GM12872 (cell line): Measurements from ENCODE around the gene FAM174C.

Experiments used
- TF ChIP-seq, protein P1 (sequence below): IDR thresholded peaks from 3 replicates; pipeline ENCODE4 v1.5.1; 2011; ENCODE audit warnings: low read depth, mild to moderate bottlenecking, low read length, moderate library complexity; ENCODE audit not compliant: insufficient read depth

The FAM174C gene

GRCh38 chr19:1239796-1240737 lies 35.3 kb upstream of the FAM174C start:
- TF ChIP-seq, protein P1, sequence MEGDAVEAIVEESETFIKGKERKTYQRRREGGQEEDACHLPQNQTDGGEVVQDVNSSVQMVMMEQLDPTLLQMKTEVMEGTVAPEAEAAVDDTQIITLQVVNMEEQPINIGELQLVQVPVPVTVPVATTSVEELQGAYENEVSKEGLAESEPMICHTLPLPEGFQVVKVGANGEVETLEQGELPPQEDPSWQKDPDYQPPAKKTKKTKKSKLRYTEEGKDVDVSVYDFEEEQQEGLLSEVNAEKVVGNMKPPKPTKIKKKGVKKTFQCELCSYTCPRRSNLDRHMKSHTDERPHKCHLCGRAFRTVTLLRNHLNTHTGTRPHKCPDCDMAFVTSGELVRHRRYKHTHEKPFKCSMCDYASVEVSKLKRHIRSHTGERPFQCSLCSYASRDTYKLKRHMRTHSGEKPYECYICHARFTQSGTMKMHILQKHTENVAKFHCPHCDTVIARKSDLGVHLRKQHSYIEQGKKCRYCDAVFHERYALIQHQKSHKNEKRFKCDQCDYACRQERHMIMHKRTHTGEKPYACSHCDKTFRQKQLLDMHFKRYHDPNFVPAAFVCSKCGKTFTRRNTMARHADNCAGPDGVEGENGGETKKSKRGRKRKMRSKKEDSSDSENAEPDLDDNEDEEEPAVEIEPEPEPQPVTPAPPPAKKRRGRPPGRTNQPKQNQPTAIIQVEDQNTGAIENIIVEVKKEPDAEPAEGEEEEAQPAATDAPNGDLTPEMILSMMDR = peak; percentile 82

- TF ChIP-seq, protein P1 = no peak
These were observed 34.4 kb upstream of the FAM174C start for GRCh38 chr19:1240925-1241324.

DNA sequence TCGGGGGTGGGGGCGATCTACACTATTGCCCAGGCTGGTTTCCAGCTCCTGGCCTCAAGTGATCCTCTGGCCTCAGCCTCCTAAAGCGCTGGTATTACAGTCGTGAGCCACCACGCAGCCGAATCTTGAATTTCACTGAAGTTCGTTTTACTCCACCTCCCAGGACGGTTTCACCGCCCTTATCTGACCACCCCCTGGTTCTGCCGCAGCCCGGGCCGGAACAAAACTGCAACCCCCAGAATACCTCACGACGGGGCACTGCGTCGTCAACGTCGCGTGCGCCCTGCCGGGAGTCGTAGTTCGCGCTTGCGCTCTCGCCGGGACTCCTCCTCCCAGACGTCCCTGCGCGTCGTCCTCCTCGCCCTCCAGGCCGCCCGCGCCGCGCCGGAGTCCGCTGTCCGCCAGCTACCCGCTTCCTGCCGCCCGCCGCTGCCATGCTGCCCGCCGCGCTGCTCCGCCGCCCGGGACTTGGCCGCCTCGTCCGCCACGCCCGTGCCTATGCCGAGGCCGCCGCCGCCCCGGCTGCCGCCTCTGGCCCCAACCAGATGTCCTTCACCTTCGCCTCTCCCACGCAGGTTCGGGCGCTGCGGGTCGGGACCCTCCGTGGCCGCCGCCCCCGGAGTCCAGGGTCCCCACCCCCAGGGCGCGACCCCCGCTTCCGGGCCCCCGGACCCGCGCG lies 33.8 kb upstream of the FAM174C start, which contains the start of gene ATP5F1D:
ATP5F1D (plus strand) TSS at position 335 of the 679 bp plus-strand sequence; CDS start at position 435, 100 bp downstream.
- TF ChIP-seq, protein P1 = no peak

- TF ChIP-seq, protein P1 = peak; percentile 97
These were observed 31.3 kb upstream of the FAM174C start for GRCh38 chr19:1243768-1244692.

GRCh38 chr19:1244693-1245451 lies 30.5 kb upstream of the FAM174C start:
- TF ChIP-seq, protein P1 = no peak

GRCh38 chr19:1245494-1246264 lies 29.7 kb upstream of the FAM174C start:
- TF ChIP-seq, protein P1 = no peak
